HG02870 (cell line): ENCODE data around the gene ECI2.

Experiments used
- ATAC-seq: cut with Tn5 transposase; IDR thresholded peaks from one replicate; pipeline ENCODE4 v1.9.1; 2021; ENCODE audit warnings: mild to moderate bottlenecking, moderate library complexity; ENCODE audit not compliant: unreplicated experiment

ECI2 gene

GRCh38 chr6:4134841-4135664 is at the start of gene ECI2:
Gene ECI2 (minus strand): TSS chr6:4135575. CDS start chr6:4135560, 15 bp downstream.
- ATAC-seq: peak; percentile 38

- ATAC-seq: no peak
Observed at GRCh38 chr6:4180652-4181255, 45.4 kb upstream of the ECI2 start.

- ATAC-seq: no peak
Observed at GRCh38 chr6:4179960-4180651, 44.7 kb upstream of the ECI2 start.

GRCh38 chr6:4178737-4179333 is 43.5 kb upstream of the ECI2 start:
- ATAC-seq: no peak

- ATAC-seq: no peak
Observed at GRCh38 chr6:4176907-4177306, 41.5 kb upstream of the ECI2 start.

- ATAC-seq: no peak
Observed at GRCh38 chr6:4174042-4174441, 38.7 kb upstream of the ECI2 start.

GRCh38 chr6:4172368-4172767 is 37.0 kb upstream of the ECI2 start:
- ATAC-seq: no peak

GRCh38 chr6:4170297-4170696 is 34.9 kb upstream of the ECI2 start:
- ATAC-seq: no peak

GRCh38 chr6:4169028-4169789 is 33.8 kb upstream of the ECI2 start:
- ATAC-seq: no peak

- no peak for ATAC-seq
Observed at GRCh38 chr6:4167833-4168232, 32.5 kb upstream of the ECI2 start.

GRCh38 chr6:4167123-4167522 is 31.7 kb upstream of the ECI2 start:
- ATAC-seq: no peak

- no peak for ATAC-seq
Observed at GRCh38 chr6:4164456-4164855, 29.1 kb upstream of the ECI2 start.

GRCh38 chr6:4164117-4164442 is 28.7 kb upstream of the ECI2 start:
- no peak for ATAC-seq

- ATAC-seq: no peak
Observed at GRCh38 chr6:4163408-4164116, 28.2 kb upstream of the ECI2 start.

GRCh38 chr6:4162370-4162769 is 27.0 kb upstream of the ECI2 start:
- no peak for ATAC-seq

GRCh38 chr6:4159491-4159890 is 24.1 kb upstream of the ECI2 start:
- ATAC-seq: no peak

GRCh38 chr6:4157506-4157905 is 22.1 kb upstream of the ECI2 start:
- no peak for ATAC-seq

GRCh38 chr6:4155848-4156466 is 20.6 kb upstream of the ECI2 start:
- ATAC-seq: no peak

- peak; percentile 51 for ATAC-seq
Observed at GRCh38 chr6:4153514-4153985, 18.2 kb upstream of the ECI2 start.

GRCh38 chr6:4145083-4145482 is 9.7 kb upstream of the ECI2 start:
- no peak for ATAC-seq
